Pancreas (tissue), 10 donors: ENCODE data around the gene ECSCR. TPM values are rescaled to one million over a fixed set of nuclear protein-coding genes. Genes with fewer than 3 reads are reported as not detected.
"Not testable (repeated sequence)": the region's sequence is repeated elsewhere in the genome, so short reads cannot be mapped to it uniquely, and the experiment has no call there.

Source experiments
- ATAC-seq, 4 donors: fragments of 200-7000 bp; cut with Tn5 transposase; one replicate each; pipeline versions ENCODE4 v1.8.0 to v1.9.1; 2020; ENCODE audit warnings: mild to moderate bottlenecking in 4 of 4, moderate library complexity in 4 of 4
- DNase-seq, 6 donors: peaks; one replicate each; pipeline ENCODE4 v3.0.0-alpha.2; 2020
- FAIRE-seq: peaks from 2 replicates; lab custom pipeline; 2012; peaks lifted over from hg19 to GRCh38; lab: Jason Lieb, UNC
- H3K27ac ChIP-seq, 4 donors: fragments of 200-600 bp; sonication (generic); 1 replicate in 3 of 4; 2 replicates in 1 of 4; pipeline versions ENCODE4 v1.5.0 to v1.8.0; 2020
- H3K27me3 ChIP-seq, 4 donors: fragments of 200-600 bp; one replicate each; pipeline ENCODE4 v1.8.0; 2021
- H3K36me3 ChIP-seq, 3 donors: fragments of 200-600 bp; sonication (generic) in 1 of 3; one replicate each; pipeline versions ENCODE4 v1.5.0 to v1.8.0; 2020 to 2021
- H3K4me1 ChIP-seq, 3 donors: fragments of 200-600 bp; one replicate each; pipeline ENCODE4 v1.8.0; 2021
- H3K4me3 ChIP-seq, 4 donors: fragments of 200-600 bp; sonication (generic) in 2 of 4; one replicate each; pipeline versions ENCODE4 v1.5.0 to v1.8.0; 2020 to 2021
- H3K9me3 ChIP-seq, 4 donors: fragments of 200-600 bp; one replicate each; pipeline ENCODE4 v1.8.0; 2021
- WGBS, 2 donors: extraction: QIAGEN DNeasy Blood & Tissue Kit; methylation state at CpG; one replicate each; pipeline ENCODE4 v1.1.7; 2013; 5-methylcytosine and 5-hydroxymethylcytosine counted together
- intact Hi-C, 3 donors: fragments of 100-400 bp; cut with DNase I; formaldehyde crosslinking; loops; one replicate each; pipeline versions ENCODE4 v1.11.1 to v1.14.2; 2022
- polyA plus RNA-seq, 2 donors: library from polyadenylated mRNA; stranded (reverse); fragments of 200-250 nt; gene quantifications; one replicate each; pipeline ENCODE4 v1.2.3, GENCODE V29; 2013
- total RNA-seq, 6 donors: library from RNA; stranded (reverse); fragmentation: NEBNext Ultra II Directional in 4 of 6; extraction: Animal tissue kit (Norgen Biotek cat#: 25700) in 4 of 6; gene quantifications; one replicate each; pipeline versions ENCODE4 v1.2.1 to v1.2.4, GENCODE V29; 2021 to 2023
- TF ChIP-seq, protein P1 (sequence below), 4 donors: fragments of 200-600 bp; sonication (generic) in 3 of 4; IDR thresholded peaks; one replicate each; pipeline versions ENCODE4 v1.5.0 to v1.8.0; 2021; ENCODE audit warnings: antibody characterized with exemption in 4 of 4
- donor health status: healthy with polysubstance abuse.
- donor health status: DM: no; HTN: no; CAD: no; lungs with moderate emphysema.
- donor health status: DM: no; HTN: no; CAD: no.
- donor health status: control.
- donor health status: control.
- donor health status: Bipolar disorder and iron deficiency.
- donor health status: DM: yes; HTN: yes; CAD: no.
- donor health status: DM: no; HTN: no; CAD: no.
- donor health status: DM: no; HTN: no; CAD: no.
- donor health status: DM: yes; HTN: yes; CAD: no.

Gene ECSCR
- total and polyA plus RNA-seq, 8 donors = 1.0 to 8.3 (median 2.8) TPM

DNA sequence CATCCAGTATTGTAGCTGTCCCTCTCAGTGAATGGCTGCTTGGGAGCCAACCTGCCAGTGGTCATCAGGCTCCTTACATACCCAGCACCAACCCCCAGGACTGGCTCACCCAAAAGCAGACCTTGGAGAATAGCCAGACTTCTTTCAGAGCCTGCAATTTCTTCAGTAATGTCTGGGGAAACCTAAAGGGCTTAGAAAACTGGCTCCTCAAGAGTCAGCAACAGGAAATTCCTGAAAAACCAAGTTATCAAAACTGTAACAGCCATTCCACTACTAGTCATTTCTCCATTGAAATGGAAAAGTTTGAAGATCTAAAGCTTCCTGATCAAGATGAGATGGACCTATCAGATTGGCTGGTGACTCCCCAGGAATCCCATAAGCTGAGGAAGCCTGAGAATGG, 32.3 kb upstream of the ECSCR start:
- no peaks in the 10 kb centered on the region for H3K9me3 ChIP-seq
- no peak for DNase-seq
- H3K4me3 ChIP-seq = no peak overlapping the region
- H3K27ac ChIP-seq = no peak overlapping the region
- ATAC-seq = no peak
- TF ChIP-seq, protein P1, sequence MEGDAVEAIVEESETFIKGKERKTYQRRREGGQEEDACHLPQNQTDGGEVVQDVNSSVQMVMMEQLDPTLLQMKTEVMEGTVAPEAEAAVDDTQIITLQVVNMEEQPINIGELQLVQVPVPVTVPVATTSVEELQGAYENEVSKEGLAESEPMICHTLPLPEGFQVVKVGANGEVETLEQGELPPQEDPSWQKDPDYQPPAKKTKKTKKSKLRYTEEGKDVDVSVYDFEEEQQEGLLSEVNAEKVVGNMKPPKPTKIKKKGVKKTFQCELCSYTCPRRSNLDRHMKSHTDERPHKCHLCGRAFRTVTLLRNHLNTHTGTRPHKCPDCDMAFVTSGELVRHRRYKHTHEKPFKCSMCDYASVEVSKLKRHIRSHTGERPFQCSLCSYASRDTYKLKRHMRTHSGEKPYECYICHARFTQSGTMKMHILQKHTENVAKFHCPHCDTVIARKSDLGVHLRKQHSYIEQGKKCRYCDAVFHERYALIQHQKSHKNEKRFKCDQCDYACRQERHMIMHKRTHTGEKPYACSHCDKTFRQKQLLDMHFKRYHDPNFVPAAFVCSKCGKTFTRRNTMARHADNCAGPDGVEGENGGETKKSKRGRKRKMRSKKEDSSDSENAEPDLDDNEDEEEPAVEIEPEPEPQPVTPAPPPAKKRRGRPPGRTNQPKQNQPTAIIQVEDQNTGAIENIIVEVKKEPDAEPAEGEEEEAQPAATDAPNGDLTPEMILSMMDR (IDR thresholded peaks at IDR 0.05) = no peak
- no peaks in the 10 kb centered on the region for H3K27me3 ChIP-seq
- H3K36me3 ChIP-seq = no peaks in the 10 kb centered on the region
- no peaks in the 10 kb centered on the region for H3K4me1 ChIP-seq
- intact Hi-C loops = no loop called here
- FAIRE-seq = no peak

DNA sequence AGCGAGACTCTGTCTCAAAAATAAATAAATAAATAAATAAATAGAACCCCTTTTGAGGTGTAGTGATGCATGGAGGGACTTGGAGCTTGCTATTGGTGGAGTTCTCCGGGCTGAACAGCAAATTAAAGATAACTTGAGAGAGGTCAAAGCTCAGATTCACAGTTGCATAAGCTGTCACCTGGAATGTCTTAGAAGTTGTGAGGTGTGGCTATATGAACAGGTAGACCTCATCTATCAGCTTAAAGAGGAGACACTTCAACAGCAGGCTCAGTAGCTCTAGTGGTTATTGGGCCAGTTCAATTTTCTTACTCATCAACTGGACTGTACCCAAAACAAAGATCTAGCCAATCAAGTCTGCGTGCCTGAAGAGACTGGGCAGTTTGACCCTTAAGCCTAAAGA, 31.7 kb upstream of the ECSCR start:
- intact Hi-C loops = no loop called here
- FAIRE-seq (no peak), ATAC-seq (no peak), DNase-seq (no peak)
- 79 to 87% methylated on average over 3 of the region's 3 CpGs for WGBS, 2 donors
- Histone ChIP-seq H3K27ac (no peak overlapping the region), H3K27me3 (no peaks in the 10 kb centered on the region), H3K9me3 (no peaks in the 10 kb centered on the region), H3K4me3 (no peak overlapping the region), H3K36me3 (no peaks in the 10 kb centered on the region), H3K4me1 (no peaks in the 10 kb centered on the region)
- TF ChIP-seq, protein P1 (IDR thresholded peaks at IDR 0.05) = no peak

DNA sequence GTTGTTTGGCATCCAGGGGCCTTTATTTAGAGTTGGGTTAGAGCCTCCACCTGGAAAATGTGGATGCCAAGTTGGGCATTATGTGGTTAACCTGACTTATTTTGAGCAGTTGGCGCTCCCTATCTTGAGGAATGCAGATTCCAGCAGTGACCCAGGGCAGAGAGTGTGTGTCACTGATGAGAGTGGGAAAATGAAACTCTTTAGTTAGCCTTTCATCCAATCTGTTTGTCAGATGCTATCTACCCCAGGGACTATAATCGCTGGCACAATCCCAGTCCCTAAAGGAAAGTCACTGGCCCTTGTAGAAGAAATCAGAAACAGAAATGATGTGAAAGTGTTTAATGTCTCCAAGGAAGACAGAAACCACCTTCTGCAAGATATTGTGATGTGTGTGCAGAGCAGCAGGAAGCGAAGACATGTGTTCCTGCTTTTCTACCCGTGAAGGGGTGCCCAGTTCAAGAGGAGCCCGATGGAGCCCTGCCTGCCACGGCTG, 30.2 kb upstream of the ECSCR start:
- H3K27ac ChIP-seq = peak overlapping the region in 3 of 4 donors; percentile 32 to 66 (median 40)
- no peak overlapping the region for H3K4me3 ChIP-seq
- no peaks in the 10 kb centered on the region for H3K27me3 ChIP-seq
- H3K36me3 ChIP-seq = no peaks in the 10 kb centered on the region
- H3K9me3 ChIP-seq = no peaks in the 10 kb centered on the region
- 27 to 38% methylated on average over 6 of the region's 6 CpGs for WGBS, 2 donors
- ATAC-seq (peak in 3 of 4 donors; percentile 63 to 69 (median 66)), FAIRE-seq (no peak), DNase-seq (no peak)
- no peaks in the 10 kb centered on the region for H3K4me1 ChIP-seq
- intact Hi-C loops = no loop called here
- TF ChIP-seq, protein P1 (IDR thresholded peaks at IDR 0.05) = no peak

DNA sequence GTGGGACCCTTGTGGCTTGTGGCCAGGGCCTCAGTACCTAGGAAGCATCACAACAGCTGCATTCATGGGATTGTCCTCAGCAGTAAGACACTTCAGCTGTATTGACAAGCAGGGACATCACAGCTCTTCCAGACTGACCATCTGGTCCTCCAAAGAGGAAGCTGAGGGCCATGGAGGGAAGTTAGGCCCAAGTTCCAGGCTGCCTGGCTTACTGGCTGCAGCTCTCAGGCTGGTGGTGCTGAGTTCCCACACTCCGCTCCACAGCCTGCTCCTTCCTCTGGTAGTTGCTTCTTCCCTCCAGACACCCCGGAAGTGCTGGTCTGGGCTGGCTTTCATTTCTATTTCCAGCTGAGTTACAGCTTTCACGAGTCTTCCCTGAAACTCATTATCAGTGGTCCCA, 25.7 kb upstream of the ECSCR start:
- Histone ChIP-seq H3K27ac (peak overlapping the region in 2 of 4 donors; percentile 28 to 43), H3K4me3 (no peak overlapping the region), H3K9me3 (no peaks in the 10 kb centered on the region), H3K4me1 (no peaks in the 10 kb centered on the region), H3K27me3 (no peaks in the 10 kb centered on the region), H3K36me3 (no peaks in the 10 kb centered on the region)
- WGBS, 2 donors = 78 to 79% methylated on average over 3 of the region's 3 CpGs
- peak in 3 of 4 donors; percentile 42 to 79 (median 60) for ATAC-seq
- FAIRE-seq = no peak
- intact Hi-C loops = no loop called here
- TF ChIP-seq, protein P1 (IDR thresholded peaks at IDR 0.05) = no peak
- DNase-seq = peak in 1 of 6 donors; percentile 48

DNA sequence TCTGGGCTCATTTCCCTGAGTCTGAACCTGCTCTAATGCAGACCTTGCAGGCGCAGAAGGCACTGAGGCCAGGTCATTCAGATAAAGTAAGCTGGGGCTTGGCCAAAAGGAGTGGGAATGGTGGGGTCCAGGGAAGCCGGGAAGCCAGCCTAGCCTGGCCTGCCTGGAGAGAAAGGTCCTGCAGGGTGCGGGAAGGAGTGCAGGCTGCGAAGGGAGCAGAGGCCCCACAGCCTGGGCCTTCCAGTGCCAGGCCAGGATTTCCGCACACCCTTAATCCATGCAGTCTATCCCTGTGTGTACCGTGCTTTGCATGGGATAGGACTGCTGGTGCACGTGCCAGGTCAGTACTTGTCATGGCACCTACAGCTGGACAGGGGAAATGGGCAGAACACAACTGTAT, 23.7 kb upstream of the ECSCR start:
- Histone ChIP-seq H3K27ac (no peak overlapping the region), H3K4me1 (no peaks in the 10 kb centered on the region), H3K36me3 (no peaks in the 10 kb centered on the region), H3K9me3 (no peaks in the 10 kb centered on the region), H3K4me3 (no peak overlapping the region), H3K27me3 (no peaks in the 10 kb centered on the region)
- intact Hi-C loops = no loop called here
- WGBS, 2 donors = 78 to 83% methylated on average over 7 of the region's 7 CpGs
- TF ChIP-seq, protein P1 (IDR thresholded peaks at IDR 0.05) = no peak
- FAIRE-seq (no peak), DNase-seq (no peak), ATAC-seq (no peak)

DNA sequence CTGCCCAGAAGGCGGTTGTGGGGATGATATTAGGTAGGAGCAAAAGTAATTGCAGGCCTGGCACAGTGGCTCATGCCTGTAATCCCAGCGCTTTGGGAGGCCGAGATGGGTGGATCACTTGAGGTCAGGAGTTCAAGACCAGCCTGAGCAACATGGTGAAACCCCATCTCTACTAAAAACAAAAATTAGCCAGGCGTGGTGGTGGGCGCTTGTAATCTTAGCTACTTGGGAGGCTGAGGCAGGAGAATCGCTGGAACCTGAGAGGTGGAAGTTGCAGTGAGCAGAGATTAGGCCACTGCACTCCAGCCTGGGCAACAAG, 20.3 kb upstream of the ECSCR start:
- ATAC-seq, H3K4me1 ChIP-seq, FAIRE-seq, H3K36me3 ChIP-seq, DNase-seq, H3K9me3 ChIP-seq, H3K4me3 ChIP-seq, intact Hi-C loops, H3K27me3 ChIP-seq: not testable (repeated sequence)
- H3K27ac ChIP-seq = peak overlapping the region in 3 of 4 donors; percentile 69 to 89 (median 73)
- 81 to 86% methylated on average over 6 of the region's 6 CpGs for WGBS, 2 donors
